HG02763 (cell line): ENCODE measurements around the gene CRYBA2.

Source experiments
- ATAC-seq: cut with Tn5 transposase; IDR thresholded peaks from one replicate; pipeline ENCODE4 v1.9.1; 2021; ENCODE audit warnings: mild to moderate bottlenecking, moderate library complexity; ENCODE audit not compliant: unreplicated experiment

The CRYBA2 gene

DNA sequence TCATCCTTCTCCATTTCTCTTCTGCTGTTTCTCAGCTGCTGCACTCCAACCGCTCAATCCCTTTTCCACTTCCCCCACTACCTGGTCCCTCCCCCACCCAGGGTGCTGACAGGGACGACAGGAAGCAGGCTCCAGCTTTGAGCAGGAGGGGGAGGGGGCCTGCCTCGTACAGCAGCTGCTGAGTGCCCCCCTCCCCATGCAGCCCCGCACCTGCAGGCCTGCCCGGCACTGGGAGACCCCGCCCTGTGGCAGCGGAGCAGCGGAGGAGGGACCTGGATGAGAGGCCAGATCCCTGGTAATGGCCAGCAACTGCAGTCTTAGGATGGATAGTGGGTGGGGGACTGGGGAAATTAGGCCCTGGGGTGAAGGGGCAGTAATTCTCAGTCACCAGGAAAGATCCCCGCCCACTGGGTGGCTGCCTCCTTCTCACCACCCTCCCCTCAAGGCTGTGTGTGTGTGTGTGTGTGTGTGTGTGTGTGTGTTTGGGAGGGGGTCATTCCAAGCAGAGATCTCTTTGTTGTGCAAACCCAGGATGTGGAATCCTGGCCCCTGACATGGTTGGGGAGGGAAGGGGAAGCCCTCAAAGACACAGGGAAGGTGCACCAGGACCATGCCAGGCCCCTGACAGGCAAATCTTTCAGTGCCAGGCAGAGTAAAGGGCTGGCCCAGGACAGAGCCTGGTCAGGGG is 6.8 kb upstream of the CRYBA2 start:
- no peak for ATAC-seq

DNA sequence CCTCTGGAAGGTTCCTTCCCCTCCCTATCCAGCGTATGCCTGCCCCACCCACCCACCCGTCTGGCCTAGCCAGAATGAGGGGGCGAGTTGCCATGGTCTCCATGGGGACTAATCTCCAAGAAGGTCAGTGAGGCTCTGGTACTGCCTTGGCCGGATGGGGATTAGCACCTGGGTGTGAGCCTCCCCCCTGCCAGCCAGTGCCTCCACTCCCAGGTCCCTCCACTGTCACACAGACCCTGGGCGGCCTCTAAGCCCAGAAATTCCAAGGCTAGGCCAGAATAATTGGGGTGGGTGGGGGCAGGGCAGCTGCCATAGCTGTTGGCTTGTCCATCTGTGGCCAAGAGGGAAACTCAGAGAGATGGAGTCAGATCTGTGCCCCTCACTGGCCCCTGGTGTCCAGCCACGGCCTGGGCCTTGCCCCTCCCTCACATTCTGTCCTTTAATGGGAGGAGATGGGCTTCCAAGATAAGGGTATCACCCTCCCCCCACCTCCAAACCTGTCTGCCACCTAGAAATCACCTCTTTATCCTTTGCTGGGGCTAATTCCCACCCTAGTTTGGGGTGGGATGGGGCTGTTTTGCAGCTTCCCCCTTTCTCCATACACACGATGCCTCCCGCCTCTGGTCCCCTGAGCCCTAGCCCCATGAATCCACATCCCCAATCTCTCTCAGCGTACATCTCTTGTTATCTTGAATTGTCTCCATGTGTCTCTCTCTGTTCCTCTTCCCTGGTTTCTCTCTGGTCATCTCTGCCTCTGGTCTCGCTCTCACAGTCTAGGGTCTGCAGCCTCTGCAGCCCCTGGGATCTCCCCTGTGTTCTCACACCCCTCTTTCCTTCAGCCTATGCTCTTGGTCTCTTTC is 6.0 kb upstream of the CRYBA2 start:
- no peak for ATAC-seq

DNA sequence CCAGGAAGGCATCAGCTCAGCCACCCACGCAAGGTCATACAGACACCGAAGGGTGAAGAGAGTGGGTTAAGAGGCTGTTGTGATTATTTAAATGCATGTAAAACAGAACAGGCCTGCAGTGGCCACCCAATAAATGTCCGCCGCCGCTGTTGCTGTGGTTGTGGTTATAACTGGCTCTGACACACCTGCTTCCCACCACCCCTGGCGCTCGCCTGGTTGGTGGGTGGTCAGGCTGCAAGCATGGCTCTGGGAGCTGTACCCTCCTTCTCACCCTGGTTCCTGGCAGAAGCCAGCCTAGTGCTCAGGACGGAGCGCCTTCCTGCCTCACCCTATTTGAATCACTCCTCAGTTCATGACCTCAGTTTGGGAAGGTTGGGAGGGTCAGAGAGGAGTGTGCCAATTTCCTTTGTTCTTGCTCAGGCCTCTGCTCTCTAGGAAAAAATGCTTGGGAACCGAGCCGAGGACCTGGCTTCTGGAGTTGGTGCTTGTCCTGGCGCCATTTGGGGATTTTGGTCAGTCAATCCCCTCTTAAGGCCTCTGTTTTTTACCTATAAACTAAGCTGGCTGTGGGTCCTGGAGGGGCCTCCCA is 5.3 kb upstream of the CRYBA2 start:
- no peak for ATAC-seq

DNA sequence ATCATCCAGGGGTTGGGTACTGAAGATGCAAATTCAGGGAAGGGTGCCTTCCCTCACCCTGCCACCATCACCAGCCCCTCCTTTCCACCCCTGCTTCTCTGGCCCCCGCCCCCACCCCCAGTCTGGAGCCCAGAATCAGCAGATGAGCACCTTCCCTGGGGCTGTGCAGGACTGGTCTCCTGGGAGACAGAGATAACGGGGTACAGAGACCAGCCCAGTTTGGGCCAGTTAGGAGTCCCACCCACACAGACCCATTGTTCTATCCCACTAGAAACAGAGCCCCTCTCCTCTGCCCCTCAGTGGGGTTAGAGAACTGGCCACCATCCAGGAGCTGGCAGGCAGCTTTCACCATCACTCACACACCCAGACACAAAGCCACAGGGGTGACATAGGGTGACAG is 4.5 kb upstream of the CRYBA2 start:
- no peak for ATAC-seq

DNA sequence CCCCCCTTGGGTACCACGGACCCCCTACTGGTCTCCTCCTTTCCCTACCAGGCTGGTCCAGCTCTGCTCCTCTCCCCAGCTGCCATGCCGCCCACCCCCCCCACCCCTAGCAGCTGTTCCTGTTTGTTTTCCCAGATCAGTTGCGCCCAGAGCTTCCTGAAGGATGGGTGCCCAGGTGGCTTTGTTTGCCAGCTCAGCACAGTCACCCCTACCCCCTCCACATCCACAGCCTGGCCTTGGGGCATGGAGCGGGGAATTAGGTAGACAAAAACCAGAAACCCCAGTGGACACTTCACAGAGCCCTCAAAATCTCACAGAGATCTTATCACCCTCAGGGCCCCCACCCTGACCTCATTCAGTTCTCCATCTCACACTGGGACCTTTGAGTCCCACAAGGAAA is 3.7 kb upstream of the CRYBA2 start:
- no peak for ATAC-seq

DNA sequence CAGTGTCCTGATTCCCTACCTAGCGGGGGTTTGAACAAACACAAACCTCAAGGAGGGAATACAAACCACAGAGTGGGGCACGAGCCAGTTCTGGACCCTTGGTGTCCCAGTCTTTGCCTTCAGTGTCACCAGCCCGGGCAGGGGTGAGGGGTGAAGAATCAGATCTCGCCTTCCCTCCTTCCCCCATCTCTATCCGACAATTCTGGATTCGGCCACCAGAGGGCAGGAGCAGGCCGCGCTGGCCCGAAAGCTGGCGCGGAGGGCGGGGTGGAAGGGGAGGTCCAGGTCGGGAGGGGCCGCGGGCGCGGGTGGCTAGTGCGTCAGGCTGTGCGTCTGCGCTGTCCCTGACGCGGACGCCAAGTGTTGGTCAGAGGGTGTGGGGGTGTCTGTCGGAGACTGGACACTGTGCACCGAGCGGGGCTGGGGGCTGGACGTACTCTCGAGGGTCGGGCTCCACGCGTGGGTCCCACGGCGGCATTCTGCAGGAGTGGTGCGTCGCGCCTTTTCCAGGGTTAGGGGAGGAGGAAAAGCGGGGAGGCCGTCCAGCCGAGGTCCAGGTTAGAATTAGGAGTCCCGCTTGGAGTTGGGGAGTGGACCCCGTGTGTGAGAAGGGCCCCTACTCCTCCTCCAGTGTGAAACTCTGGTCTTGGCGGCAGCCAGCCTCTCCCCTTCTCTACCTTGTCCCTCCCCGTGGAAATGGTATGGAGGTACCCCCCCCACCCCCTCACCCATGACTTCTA is 2.9 kb upstream of the CRYBA2 start:
- no peak for ATAC-seq

DNA sequence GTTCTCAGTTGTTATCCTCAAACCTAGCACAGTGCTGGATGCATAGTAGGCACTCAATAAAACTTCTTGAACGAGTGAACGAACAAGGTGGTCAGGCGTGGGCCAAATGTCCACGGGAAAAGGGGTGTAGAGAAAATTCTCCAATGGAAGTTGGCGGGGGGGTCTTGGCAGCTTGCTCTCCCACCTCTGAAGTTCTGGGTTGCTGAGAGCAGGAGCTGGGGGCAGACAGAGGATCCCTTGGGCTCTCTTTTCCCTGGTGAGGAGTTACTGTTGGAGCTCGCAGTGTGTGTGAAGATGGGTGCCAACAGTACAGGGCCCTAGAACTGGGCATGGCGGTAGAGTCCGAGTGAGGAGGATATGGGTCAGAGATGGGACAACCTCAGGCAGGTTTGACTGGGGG is 2.3 kb upstream of the CRYBA2 start:
- no peak for ATAC-seq

DNA sequence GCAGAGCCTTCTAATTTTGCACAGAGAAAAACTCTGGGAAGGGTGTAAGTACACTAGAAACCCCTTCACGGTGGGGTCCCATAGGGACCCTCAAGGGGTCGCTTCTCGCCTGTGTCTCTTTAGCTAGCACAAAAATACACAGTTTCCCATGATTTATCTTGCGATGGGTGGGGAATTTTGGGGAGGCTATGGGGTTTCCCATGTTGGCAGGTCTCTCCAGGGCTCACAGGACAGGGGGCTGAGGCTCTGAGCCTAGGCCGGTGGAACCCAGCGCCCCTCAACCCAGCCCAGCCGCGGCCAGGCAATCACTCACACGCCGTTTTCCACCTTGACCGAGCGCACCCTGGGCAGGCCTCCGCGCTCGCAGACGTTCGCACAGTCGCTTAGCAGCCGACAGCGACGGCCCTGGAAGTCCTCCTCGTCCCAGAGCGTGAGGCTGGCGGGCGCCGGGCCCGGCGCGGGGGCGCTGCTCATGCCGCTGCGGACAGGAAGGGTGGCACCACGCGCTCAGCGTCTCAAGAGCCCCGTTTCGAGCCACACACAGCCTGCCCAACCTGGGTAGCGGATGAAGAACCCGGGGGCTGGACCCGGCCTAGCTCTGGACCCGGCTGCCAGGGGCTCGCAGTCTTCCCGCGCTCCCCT is 398 bp downstream of the CRYBA2 start:
- ATAC-seq, result no peak

DNA sequence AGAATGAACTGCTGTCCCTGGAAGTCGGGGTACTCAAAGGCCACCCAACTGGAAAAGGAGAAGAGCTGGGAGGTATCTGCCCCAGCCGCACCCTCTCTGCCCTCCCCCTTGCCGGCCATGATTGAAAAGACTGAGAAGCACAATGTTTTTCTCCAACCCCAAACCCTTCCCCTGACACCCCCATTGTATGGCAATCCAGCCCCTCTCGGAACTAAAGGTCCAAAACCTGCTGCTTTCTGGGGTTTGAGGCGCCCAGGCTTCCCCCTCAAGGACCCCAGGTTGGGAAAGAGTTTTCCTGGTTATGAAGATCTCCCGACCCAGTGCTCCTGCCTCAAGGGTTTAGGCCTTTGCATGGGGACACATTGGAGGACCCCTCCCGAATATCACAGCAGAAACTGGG is 1.0 kb downstream of the CRYBA2 start:
- no peak for ATAC-seq

DNA sequence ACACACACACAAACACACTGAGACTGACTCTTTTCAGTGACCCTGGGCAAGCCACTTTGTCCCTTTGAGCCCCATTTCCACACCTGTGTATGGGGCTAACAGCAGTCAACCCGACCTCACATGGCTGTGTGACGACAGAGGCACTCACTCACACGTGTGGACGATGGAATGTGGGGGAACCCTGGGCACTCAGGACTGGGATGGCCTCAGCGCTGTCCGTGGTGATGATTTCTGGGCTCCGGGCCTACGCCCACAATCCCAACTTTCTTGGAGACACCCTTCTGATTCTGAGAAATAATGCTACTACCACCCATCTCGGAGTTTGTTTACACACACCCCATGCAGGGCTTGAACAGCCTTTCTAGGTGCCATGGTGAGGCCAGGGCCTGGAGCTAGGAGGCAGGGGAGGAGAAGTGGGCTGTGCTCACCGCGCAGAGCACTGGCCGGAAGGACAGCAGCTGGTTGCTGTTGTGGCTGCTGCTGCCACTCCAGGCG is 1.5 kb downstream of the CRYBA2 start:
- ATAC-seq, result no peak

DNA sequence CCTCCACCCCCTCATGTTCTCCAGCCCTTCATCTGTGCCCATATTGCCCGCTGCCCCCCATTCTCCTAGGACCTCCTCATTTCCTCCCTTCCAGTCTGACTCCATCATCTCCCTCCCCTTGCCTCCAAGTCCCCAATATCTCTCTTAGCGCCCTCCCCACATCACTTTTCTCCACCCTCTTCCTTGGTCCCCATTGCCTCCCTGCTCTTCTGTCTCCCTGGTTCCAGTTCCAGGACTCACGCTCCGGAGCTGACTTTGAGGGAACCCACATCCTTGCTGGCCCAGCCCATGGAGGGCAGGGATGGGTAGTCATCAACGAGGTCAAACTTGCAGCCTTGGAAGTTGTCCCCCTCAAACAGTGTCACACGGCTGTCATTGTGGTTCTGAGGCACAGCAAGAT is 2.6 kb downstream of the CRYBA2 start:
- ATAC-seq, result no peak

DNA sequence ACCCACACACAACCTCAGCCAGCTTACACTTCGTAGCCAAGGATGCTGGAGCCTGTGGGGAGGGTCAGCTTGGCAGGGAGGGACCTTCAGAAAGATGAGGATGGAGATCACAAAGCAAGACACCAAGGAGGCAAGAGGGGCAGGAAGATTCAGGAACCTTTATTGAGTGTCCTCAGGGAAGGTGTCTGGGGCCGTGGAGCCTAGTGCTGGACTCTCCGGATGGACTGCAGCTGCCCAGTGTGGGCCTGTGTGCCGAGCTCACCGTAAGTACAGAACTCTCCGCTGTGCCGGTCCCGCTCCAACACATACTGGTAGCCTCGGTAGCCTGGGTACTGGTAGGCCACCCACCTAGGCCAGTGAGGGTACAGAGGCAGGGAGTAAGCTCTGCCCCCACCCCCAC is 3.2 kb downstream of the CRYBA2 start:
- ATAC-seq, result no peak

DNA sequence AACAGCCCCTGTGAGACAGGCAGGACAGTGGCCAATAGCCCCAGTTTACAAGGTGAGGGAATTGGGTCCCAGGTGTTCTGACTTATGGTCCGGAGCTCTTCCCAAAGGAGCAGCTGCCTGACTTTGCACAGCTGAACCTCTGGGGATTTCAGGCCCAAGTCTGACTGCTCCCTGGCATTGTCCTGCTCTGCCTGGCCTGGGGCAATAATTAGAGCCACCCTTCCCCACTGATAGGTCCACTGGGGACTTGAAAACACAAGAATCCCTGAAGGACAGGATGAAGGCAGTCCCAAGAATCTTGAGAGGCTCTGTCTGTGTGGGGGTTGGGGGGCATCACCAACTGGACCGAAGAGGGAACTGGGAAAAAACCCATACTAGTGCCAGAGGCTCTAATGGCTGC is 4.6 kb downstream of the CRYBA2 start:
- ATAC-seq, result no peak

DNA sequence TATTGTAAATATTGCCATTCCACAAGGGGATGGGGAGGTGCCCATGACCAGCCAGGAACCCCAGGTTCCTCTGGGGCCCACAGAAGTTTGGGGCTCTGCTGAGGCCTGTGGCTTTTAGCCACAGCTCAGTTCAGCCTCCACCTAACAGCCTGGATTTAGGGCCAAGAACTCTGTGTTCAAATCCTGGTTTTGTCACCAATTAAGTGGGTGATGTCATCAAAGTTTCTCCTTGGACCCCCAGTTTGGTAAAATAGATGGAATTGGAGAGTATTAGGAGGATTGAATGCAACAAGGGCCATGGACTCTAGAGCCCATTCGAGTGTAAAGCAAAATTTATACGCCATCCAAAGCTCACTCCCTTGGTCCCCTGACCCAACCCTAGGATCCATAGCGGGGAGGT is 5.1 kb downstream of the CRYBA2 start:
- no peak for ATAC-seq

DNA sequence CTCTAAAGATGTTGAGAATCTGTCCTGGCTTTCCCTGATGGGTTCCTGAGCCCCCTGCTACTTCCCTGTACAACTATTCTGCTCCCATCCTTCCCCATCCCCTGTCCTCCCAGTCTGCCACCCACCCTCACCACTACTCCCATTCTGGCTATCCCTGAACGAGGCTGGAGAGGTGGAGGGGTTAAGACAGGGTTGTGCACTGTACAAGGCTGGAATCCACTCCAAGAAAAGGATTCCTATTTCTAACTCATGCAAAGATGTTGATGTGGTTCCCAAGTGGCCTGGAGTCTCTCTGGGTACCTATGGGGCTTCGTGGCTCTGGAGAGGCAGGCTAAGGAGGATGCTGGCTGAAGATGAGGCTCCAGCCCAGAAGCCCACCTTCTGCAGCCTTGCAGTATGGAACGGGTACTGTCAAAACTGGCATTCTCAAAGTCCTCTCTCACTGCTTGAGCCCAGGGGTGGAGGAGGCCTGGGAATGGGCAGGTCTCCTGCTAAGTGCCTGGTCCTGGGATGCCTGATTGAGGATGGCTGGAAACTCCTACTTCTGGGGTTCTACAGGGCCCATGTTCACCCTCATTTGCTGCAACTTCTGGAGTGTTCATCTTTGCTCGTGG is 7.0 kb downstream of the CRYBA2 start:
- ATAC-seq, result no peak

DNA sequence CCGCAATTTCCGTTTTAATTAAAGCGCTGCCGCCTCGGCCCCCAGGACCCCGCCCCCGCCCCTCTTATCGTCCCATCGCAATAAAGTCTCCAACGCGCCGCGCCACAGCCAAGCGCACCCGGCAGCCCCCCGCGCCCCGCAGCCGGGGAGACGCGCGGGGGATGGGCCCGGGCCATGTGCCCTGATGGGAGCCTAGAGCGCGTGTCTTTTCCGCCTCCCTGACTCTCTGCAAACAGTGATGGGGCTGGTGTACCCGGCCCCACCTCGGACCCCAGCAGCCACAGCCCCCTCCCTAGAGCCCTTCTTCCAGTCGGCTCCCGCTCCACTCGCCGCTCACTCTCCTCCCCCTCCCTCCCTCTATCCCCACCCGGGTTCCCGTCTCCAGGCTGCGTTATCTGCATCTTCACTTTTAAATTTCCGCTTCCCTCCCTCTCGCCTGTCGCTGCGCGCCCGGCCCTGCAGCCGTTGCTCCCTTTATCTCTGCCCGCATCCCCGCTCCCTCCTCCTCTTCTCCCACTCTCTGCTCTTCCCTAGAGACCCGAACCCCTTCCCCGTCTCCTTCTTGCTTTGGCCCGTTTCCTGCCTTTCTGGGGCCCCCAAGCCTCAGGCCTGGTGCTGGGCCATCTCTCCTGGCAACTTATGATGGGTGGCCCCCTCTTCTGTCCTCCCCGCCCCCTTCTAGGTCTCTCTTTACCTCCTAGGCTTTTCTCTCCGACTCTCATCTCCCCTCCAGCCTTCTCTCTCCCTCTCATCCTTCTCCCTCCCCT is 7.7 kb downstream of the CRYBA2 start:
- no peak for ATAC-seq

DNA sequence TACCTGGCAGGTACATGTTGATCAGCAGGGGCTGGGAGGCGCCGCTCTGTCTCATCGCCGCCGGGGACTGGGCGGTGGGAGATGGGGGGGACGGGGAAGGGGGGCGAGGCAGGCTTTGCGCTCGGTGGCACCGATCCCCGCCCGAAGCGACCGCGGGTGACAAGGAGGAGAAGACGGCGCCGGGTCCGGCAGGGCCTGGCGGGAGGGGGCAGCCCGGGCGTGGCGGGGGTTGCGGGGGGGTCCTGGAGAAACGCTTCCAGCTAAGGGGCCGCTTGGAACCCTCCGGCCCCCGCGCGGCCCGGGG is 8.2 kb downstream of the CRYBA2 start, which contains the start of gene FEV:
Gene FEV (minus strand): TSS at position 164 of the 304 bp plus-strand sequence. CDS start 109 bp downstream, at position 55.
- ATAC-seq, result no peak

DNA sequence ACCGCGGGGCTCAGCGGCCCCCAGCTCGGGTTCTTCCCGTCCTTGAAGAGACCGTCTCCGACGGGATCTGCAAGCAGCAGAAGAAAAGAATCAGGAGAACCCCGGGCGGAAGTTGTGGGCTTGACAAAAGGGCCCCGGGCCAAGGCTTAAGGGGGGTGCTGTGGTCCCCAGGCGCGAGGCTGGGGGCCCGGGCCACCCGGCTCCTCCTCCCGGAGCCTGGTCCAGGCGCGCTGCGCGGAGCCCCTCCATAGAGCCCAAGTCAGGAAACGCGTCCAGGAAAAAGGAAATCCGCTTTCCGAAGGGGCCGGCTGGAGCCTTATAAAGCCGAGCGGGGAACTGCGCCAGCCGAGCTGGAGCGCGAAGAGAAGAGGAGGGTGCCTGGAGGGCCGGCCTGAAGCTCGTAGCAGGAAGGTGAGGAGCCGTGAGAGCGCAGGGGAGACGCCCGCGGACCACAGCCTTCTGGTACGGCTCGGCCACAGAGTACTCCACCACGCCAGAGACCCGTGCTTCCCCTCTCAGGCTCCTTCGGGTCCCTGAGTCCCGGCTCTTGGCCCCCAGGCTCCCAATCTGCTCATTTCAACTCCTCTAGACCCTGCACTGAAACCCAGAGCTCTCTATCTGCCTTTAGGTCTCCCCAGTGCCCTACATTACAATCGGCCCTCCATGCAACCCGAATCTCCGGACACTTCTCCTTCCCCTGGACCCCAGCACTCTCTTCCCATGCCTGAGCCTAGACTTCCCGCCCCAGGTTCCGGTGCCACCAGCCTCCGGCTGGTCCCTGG is 8.8 kb downstream of the CRYBA2 start:
- no peak for ATAC-seq

DNA sequence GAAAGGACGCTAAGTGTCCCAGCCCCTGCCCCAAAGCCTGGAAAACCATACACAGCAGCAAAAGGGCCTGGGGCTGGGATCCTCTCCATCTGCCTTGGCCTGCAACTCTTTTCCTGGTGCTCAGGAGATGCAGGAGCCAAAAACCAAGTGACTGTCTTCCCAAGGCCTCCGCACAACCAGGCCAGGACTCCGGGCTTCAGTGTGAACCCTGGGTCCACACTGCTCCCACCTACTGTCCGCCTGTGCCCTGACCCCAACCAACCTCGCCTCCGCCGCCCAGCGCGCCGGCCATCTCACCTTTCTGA is 9.3 kb downstream of the CRYBA2 start:
- no peak for ATAC-seq
